Eye (tissue), 1 donor: ENCODE results near the gene GINS1.

Source experiments
- DNase-seq: peaks from one replicate; pipeline ENCODE4 v3.0.0-alpha.2; 2015

GINS1 gene

GRCh38 chr20:25390538-25391528 lies 16.6 kb upstream of the GINS1 start, which contains the start of gene ABHD12:
TSS of gene ABHD12 (minus strand) at chr20:25390835. CDS start at chr20:25390703, 132 bp downstream.
- peak; percentile 97 for DNase-seq

DNA sequence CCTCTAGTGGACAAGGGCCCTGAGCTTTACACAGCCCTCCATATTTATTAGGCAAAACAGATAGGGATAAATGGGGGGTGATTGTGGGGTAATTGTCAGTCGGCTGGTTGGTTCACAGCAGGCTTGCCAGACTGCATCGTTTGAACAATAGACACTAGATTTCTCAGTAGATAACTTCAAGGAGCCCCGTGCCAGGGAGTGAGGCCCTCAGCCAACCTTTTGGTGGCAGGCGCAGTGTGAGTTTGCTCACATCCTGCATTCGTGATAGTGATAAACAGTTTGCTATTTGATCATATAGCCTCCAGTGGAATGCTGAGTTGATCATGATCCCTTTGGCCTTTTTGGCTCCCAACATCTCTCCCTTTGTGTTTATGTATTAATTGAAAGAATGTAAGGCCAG lies 13.2 kb upstream of the GINS1 start:
- no peak for DNase-seq

- no peak for DNase-seq
Measured at GRCh38 chr20:25394996-25395395, 12.5 kb upstream of the GINS1 start.

DNA sequence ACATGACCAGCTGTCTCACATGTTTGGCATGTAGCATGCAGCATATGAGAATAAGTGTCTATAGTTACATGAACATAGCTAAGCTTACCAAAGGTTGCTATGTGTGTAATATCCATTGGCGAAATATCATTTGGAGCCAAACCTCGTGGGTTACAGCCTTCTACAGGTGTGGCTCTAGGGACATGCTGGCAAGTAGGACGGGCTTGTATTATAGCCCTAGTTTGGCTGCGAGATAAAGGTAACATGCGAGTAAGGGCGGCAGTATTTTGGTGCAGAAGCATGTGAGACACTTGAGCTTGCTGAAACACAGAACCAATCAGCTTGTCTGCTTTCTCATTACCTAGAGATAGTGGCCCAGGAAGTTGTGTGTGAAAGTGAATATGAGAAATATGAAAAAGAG lies 10.4 kb upstream of the GINS1 start:
- DNase-seq, result no peak

- DNase-seq, result no peak
Measured at GRCh38 chr20:25397821-25398220, 9.7 kb upstream of the GINS1 start.

DNA sequence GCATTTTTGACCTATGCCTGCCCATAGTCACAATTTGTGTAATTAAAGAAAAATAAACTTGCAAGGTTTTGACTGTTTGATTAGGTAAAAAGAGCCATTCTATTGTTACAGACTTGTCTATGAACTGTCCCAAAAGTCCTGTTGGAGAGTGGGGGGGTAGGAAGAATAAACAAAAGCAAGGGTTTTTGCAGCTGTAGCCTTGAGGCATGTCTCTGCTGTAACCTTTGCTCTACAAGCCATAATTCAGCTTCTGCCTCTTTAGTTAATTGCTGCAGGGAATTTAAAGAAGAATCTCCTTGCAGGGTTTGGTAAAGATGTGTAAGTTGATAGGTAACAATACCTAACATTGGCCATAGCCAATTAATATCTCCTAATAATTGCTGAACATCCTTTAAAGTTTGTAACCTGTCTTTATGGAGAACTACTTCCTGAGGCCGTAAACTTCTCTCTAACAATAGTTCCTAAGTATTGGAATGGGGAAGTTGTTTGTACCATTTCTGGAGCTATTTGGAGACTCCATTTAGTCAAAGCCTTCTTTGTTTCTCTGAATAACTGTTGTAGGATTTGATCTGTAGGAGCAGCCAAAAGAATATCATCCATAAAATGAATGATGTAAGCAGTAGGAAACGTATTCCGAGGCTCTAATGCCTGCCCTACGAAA lies 9.0 kb upstream of the GINS1 start:
- no peak for DNase-seq

GRCh38 chr20:25399037-25399430 lies 8.4 kb upstream of the GINS1 start:
- peak; percentile 91 for DNase-seq

DNA sequence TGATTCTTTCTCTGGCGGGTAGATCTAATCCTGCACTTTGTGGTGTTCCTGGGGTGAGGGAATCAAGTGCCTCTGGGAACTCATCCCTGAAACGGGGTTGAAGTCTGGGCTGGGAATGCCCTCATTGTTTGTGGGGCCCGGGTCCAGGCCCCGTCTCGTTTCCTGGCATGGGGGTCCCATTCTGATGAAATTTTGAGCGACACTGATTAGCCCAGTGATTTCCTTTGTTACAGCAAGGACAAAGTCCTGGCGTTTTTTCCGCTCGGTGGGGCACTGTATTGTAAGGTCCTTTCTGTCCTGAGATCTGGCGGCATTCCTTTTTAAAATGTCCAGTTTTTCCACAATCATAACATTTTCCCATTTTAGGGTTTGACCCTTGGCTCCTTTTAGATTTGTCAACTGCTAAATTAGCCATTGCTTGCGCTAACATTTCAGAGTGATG lies 7.2 kb upstream of the GINS1 start:
- peak; percentile 55 for DNase-seq

- DNase-seq, result peak; percentile 18
Measured at GRCh38 chr20:25402583-25402982, 4.9 kb upstream of the GINS1 start.

DNA sequence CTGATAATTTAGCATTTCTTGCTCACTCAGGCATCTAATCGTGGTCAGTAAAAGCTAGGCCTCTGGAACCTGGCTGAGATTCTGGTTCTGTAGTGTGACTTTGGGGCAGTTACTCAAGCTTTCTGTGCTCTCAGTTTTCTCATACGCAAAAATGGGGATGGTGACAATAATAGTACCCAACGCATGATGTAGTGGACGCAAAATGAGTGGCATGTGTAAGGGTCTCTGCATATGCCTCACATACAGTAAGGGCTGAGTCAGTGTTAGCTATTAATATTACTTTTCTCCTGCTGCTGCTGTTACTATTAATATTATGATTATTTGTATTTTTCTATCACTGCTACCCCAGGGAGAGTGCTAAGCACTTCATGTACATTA lies 686 bp downstream of the GINS1 start:
- DNase-seq, result no peak

GRCh38 chr20:25408890-25409289 lies 1.4 kb downstream of the GINS1 start:
- no peak for DNase-seq

DNA sequence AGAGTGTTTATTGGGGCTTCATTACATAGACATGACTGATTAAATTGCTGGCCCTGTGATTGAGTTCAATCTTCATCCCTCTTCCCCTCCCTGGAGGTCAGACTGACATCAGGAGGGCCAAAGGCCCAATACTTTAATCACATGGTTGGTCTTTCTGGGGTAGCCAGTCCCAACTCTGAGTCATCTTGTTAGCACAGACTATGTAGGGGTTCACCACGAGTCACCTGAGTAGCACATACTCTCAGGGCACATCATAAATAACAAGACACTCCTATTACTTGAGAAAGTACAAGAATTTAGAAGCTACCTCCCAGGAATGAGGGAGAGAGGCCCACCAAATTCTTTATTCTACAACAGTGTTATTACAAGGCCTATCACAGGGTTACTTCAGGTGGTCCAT lies 11.3 kb downstream of the GINS1 start:
- no peak for DNase-seq

- no peak for DNase-seq
Measured at GRCh38 chr20:25421102-25421501, 13.6 kb downstream of the GINS1 start.

GRCh38 chr20:25422032-25422431 lies 14.6 kb downstream of the GINS1 start:
- no peak for DNase-seq

GRCh38 chr20:25424536-25424935 lies 17.1 kb downstream of the GINS1 start:
- DNase-seq, result no peak

GRCh38 chr20:25437153-25437581 lies 29.7 kb downstream of the GINS1 start:
- DNase-seq, result peak; percentile 17

DNA sequence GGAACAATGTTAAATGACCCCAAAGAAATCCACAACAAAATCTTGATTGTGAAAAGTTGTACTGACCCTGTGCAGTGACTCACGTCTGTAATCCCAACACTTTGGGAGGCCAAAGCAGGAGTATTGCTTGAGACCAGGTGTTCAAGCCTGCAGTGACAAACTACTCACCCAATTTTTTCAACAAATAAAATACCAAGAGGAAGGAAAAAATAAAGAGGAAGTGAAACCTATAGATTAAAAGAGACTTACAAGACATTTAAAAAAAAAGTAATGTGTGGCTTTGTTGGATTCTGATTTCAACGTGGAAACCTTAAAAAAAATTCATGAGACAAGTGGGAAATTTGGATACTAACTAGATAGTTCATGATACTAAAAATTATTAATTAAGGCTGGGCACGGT lies 31.9 kb downstream of the GINS1 start:
- DNase-seq, result no peak

- no peak for DNase-seq
Measured at GRCh38 chr20:25444556-25444955, 37.1 kb downstream of the GINS1 start.

DNA sequence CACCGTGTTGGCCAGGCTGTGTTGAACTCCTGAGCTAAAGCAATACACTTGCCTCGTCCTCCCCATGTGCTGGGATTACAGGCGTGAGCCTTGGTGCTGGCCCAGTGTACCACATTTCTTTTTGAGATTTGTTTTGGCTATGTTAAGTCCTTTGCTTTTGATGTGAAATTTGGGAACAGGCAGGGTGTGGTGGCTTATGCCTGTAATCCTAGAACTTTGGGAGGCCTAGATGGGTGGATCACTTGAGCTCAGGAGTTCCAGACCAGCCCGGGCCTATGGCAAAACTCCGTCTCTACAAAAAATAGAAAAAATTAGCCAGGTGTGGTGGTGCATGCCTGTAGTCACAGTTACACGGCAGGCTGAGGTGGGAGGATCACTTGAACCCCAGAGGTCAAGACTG lies 40.2 kb downstream of the GINS1 start:
- DNase-seq, result no peak

- DNase-seq, result no peak
Measured at GRCh38 chr20:25452333-25452732, 44.9 kb downstream of the GINS1 start.

DNA sequence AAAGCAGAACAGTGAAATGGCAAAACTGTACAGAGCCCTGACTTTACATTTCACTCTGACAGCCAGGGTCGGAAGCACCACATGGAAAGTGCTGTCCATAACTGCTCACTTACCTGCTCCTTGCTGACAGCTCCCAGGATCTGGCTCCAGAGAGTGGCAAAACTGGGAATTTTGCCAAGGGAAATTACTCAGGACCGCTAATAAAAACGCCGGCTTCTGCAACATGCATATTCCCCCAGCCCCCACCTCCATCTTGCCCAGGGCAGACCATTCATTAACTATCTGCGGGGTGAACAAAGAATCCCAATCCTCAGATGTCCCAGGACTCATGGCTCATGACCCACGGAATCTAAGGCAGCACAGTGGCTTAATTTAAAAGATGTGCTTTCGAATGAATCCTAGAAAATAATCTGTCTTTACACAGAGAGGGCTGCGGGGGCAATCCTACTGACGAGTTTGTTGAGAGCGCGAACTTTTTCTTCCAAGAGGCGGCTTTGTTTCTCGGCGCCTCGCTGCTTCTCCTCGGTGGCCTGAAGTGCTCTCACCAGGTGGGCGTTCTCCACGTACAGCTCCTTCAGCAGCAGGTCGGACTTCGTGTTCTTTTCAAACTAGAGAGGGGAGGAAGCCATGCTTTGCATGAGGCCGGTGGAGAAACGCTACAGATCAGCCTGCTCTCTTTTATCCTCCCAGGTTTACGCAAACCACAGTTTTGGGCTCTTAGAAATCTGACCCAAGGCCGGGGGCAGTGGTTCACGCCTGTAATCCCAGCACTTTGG lies 45.8 kb downstream of the GINS1 start:
- no peak for DNase-seq

DNA sequence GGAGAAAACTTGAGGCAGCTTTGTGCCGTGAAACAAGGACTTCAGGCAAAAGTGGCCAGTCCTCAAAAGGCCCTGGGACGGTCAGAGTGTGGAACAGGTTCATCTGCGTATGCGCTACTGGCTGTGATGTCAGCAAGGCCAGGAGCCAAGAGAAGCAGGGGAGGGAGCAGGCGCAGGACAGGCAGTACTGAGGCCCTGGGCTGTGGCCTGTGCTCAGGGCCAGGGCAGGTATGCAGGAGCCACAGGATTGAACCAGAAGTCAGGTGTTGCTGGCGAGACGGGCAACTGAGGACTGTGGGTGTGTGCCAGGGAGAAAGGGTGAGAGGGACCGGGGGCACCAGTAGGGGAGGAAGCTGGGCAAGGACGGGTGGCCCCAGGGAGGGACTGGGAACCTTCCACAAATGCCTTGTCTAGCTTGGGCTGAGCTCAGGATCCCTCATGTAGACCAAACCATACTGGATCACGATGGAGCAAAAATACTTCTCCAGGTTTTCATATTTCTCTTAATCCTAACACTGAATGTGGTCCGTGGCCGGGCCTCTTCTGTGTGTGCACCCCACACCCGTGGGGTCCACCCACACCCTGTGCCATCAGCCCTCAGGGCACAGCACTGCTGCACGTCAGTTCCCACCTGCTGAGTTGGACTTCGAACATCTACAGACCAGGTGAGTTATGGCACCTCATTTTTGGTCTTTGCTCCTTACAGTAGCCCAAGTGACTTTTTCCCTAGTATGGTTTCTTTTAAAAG lies 46.9 kb downstream of the GINS1 start:
- DNase-seq, result no peak
